Liver (tissue), 9 donors: ENCODE results near the gene RPS6KA3. TPM values are rescaled to one million over a fixed set of nuclear protein-coding genes. Genes with fewer than 3 reads are reported as not detected.

Experiments
- DNase-seq: peaks from one replicate; pipeline ENCODE4 v3.0.0-alpha.2; 2017; ENCODE audit warnings: low spot score
- H3K27ac ChIP-seq, 2 donors: one replicate each; pipeline ENCODE4 v1.7.0; 2013; ENCODE audit warnings: inconsistent platforms in 2 of 2, low read length in 2 of 2, control low read depth in 1 of 2, low read depth in 1 of 2, mild to moderate bottlenecking in 1 of 2
- H3K27me3 ChIP-seq, 4 donors: one replicate each; pipeline versions ENCODE4 v1.6.1 to v1.7.0; 2013; ENCODE audit warnings: low read length in 3 of 4, inconsistent platforms in 1 of 4, mild to moderate bottlenecking in 1 of 4, moderate library complexity in 1 of 4; ENCODE audit not compliant: control insufficient read depth in 4 of 4, insufficient read depth in 4 of 4
- H3K36me3 ChIP-seq, 4 donors: one replicate each; pipeline versions ENCODE4 v1.6.1 to v1.7.0; 2013; ENCODE audit warnings: low read length in 3 of 4, mild to moderate bottlenecking in 3 of 4, low read depth in 1 of 4, moderate library complexity in 1 of 4; ENCODE audit not compliant: control insufficient read depth in 4 of 4, insufficient read depth in 3 of 4
- H3K4me1 ChIP-seq, 4 donors: one replicate each; pipeline versions ENCODE4 v1.6.1 to v1.7.0; 2013; ENCODE audit warnings: low read length in 3 of 4, mild to moderate bottlenecking in 3 of 4, moderate library complexity in 1 of 4; ENCODE audit not compliant: control insufficient read depth in 4 of 4, insufficient read depth in 4 of 4
- H3K4me3 ChIP-seq, 3 donors: one replicate each; pipeline versions ENCODE4 v1.6.1 to v1.7.0; 2013; ENCODE audit warnings: low read length in 3 of 3, control low read depth in 1 of 3, low read depth in 1 of 3, mild to moderate bottlenecking in 1 of 3
- H3K9ac ChIP-seq, 2 donors: one replicate each; pipeline ENCODE4 v1.7.0; 2013; ENCODE audit warnings: low read length in 2 of 2, mild to moderate bottlenecking in 2 of 2, moderate library complexity in 2 of 2, control low read depth in 1 of 2, low read depth in 1 of 2
- H3K9me3 ChIP-seq, 4 donors: one replicate each; pipeline versions ENCODE4 v1.6.1 to v1.7.0; 2013; ENCODE audit warnings: low read length in 3 of 4; ENCODE audit not compliant: control insufficient read depth in 4 of 4
- EGR1 ChIP-seq, 2 donors: IDR thresholded peaks; 2 replicates each; pipeline ENCODE4 v1.6.1; 2016 to 2018; ENCODE audit warnings: antibody characterized with exemption in 2 of 2, low read depth in 2 of 2
- FOXA1 ChIP-seq: IDR thresholded peaks from 2 replicates; pipeline ENCODE4 v1.6.1; 2016; ENCODE audit warnings: antibody characterized with exemption
- FOXA2 ChIP-seq: IDR thresholded peaks from 2 replicates; pipeline ENCODE4 v1.6.1; 2016; ENCODE audit warnings: antibody characterized with exemption
- GABPA ChIP-seq, 2 donors: IDR thresholded peaks in 1 of 2; conservative IDR thresholded peaks in 1 of 2; 2 replicates each; pipeline ENCODE4 v1.6.1; 2016; ENCODE audit warnings: antibody characterized with exemption in 2 of 2, mild to moderate bottlenecking in 1 of 2, moderate library complexity in 1 of 2
- HNF4A ChIP-seq, 2 donors: conservative IDR thresholded peaks; 2 replicates each; pipeline ENCODE4 v1.6.1; 2016; ENCODE audit warnings: antibody characterized with exemption in 2 of 2, mild to moderate bottlenecking in 2 of 2
- HNF4G ChIP-seq: IDR thresholded peaks from 2 replicates; pipeline ENCODE4 v1.6.1; 2016; ENCODE audit warnings: antibody characterized with exemption
- JUND ChIP-seq, 2 donors: IDR thresholded peaks; 2 replicates each; pipeline ENCODE4 v1.6.1; 2016; ENCODE audit warnings: antibody characterized with exemption in 2 of 2
- NR2F2 ChIP-seq: IDR thresholded peaks from 2 replicates; pipeline ENCODE4 v1.6.1; 2016; ENCODE audit warnings: antibody characterized with exemption
- RAD21 ChIP-seq, 2 donors: IDR thresholded peaks; 2 replicates each; pipeline ENCODE4 v1.6.1; 2016; ENCODE audit warnings: antibody characterized with exemption in 2 of 2, mild to moderate bottlenecking in 2 of 2
- RXRA ChIP-seq, 2 donors: IDR thresholded peaks; 2 replicates each; pipeline ENCODE4 v1.6.1; 2017 to 2018; ENCODE audit warnings: antibody characterized with exemption in 2 of 2, mild to moderate bottlenecking in 1 of 2
- SP1 ChIP-seq: IDR thresholded peaks from 2 replicates; pipeline ENCODE4 v1.6.1; 2018; ENCODE audit warnings: antibody characterized with exemption, mild to moderate bottlenecking
- TAF1 ChIP-seq: conservative IDR thresholded peaks from 2 replicates; pipeline ENCODE4 v1.6.1; 2016; ENCODE audit warnings: antibody characterized with exemption, mild to moderate bottlenecking
- YY1 ChIP-seq: IDR thresholded peaks from 2 replicates; pipeline ENCODE4 v1.6.1; 2016; ENCODE audit warnings: antibody characterized with exemption, mild to moderate bottlenecking
- WGBS: extraction: QIAGEN DNeasy Blood & Tissue Kit; methylation state at CpG from one replicate; pipeline ENCODE4 v1.1.7; 2013; 5-methylcytosine and 5-hydroxymethylcytosine counted together
- polyA plus RNA-seq, 2 donors: library from polyadenylated mRNA; stranded (reverse) in 1 of 2; unstranded in 1 of 2; fragments of 200-250 nt in 1 of 2; fragments of >200 nt in 1 of 2; fragmentation: Nextera tagmentation in 1 of 2; extraction: Ambion mirVana in 1 of 2; gene quantifications; one replicate each; pipeline versions ENCODE4 v1.2.1 to v1.2.3, GENCODE V29; 2013 to 2015
- total RNA-seq, 2 donors: library from RNA; depleted of rRNA; stranded (reverse); fragments of >200 nt; gene quantifications; one replicate each; pipeline ENCODE4 v1.2.3, GENCODE V29; 2014
- TF ChIP-seq, protein P1 (sequence below): IDR thresholded peaks from 2 replicates; pipeline ENCODE4 v1.6.1; 2016; ENCODE audit warnings: antibody characterized with exemption, mild to moderate bottlenecking
- TF ChIP-seq, protein P2 (sequence below): fragments of 150-350 bp; IDR thresholded peaks from 2 replicates; pipeline ENCODE4 v1.5.1; 2017; ENCODE audit warnings: improper control_type of control experiment, low read depth, low read length; ENCODE audit not compliant: missing input control
- TF ChIP-seq, protein P3 (sequence below): IDR thresholded peaks from 2 replicates; pipeline ENCODE4 v1.6.1; 2016; ENCODE audit warnings: antibody characterized with exemption
- TF ChIP-seq, protein P4 (sequence below): IDR thresholded peaks from 2 replicates; pipeline ENCODE4 v1.6.1; 2016; ENCODE audit warnings: antibody characterized with exemption
- TF ChIP-seq, protein P5 (sequence below): IDR thresholded peaks from 2 replicates; pipeline ENCODE4 v1.6.1; 2016; ENCODE audit warnings: antibody characterized with exemption
- donor health status: healthy.
- donor health status: healthy.
- donor health status: healthy.
- donor health status: healthy.
- donor health status: healthy.

RPS6KA3 gene
- total and polyA plus RNA-seq, 4 donors = 11.1 to 69.7 (median 38.8) TPM

DNA sequence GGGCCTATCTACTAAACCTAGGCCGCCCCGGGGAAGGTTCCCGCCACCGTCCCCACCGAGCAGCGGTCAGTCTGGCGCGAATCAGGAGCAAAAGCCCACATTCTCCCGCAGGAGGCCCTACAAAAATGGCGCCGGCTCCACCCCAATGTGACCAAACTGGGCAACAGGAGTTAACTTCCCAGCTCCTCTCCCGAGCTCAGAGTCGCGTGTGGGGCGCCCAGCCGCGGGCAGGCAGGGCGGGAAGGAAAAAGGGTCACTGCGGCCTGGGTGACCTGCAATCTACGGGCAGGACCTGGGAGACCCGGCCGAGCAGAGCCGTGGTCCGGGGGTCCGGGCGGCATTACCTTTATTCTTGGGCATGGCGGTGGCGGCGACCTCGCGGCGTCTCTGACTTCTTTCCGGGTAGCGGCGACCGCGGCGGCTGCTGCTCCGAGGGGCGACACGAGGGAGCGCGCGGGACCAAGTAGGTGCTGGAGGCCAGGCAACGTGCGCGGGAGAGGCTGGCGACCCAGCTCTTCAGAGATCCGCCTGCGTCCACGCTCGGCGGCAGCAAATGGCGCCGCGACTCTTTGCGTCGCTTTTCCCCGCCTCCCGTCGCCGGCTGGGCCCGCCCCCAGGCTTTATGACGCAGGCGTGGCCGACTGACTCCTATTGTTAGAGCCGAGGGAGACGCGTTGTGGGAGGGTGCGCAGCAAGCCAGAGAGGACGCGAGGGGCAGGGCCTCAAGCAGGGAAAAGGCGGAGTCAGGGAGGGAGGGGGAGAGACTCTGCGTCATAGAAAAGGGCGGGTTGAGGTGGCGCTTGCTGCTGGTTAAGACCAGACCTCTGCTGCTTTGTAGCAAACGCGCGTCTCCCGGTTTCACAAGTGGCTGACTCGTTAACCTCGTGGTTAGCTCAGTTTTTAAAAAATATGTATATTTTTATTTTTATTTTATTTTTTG is 125.2 kb downstream of the RPS6KA3 start, which contains the start of gene EIF1AX (continued):
- TF ChIP-seq, protein P1, sequence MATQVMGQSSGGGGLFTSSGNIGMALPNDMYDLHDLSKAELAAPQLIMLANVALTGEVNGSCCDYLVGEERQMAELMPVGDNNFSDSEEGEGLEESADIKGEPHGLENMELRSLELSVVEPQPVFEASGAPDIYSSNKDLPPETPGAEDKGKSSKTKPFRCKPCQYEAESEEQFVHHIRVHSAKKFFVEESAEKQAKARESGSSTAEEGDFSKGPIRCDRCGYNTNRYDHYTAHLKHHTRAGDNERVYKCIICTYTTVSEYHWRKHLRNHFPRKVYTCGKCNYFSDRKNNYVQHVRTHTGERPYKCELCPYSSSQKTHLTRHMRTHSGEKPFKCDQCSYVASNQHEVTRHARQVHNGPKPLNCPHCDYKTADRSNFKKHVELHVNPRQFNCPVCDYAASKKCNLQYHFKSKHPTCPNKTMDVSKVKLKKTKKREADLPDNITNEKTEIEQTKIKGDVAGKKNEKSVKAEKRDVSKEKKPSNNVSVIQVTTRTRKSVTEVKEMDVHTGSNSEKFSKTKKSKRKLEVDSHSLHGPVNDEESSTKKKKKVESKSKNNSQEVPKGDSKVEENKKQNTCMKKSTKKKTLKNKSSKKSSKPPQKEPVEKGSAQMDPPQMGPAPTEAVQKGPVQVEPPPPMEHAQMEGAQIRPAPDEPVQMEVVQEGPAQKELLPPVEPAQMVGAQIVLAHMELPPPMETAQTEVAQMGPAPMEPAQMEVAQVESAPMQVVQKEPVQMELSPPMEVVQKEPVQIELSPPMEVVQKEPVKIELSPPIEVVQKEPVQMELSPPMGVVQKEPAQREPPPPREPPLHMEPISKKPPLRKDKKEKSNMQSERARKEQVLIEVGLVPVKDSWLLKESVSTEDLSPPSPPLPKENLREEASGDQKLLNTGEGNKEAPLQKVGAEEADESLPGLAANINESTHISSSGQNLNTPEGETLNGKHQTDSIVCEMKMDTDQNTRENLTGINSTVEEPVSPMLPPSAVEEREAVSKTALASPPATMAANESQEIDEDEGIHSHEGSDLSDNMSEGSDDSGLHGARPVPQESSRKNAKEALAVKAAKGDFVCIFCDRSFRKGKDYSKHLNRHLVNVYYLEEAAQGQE = peak; percentile 88
- TF ChIP-seq SP1 (peak; percentile 86), JUND (IDR thresholded peaks at IDR 0.05) (peak; percentile 50 to 59), RAD21 (IDR thresholded peaks at IDR 0.05) (no peak), HNF4A (conservative IDR thresholded peaks at IDR 0.05) (peak in 1 of 2 donors; percentile 25), FOXA1 (no peak), GABPA (IDR thresholded peaks at IDR 0.05 in 1 of 2, conservative IDR thresholded peaks at IDR 0.05 in 1 of 2) (no peak)

DNA sequence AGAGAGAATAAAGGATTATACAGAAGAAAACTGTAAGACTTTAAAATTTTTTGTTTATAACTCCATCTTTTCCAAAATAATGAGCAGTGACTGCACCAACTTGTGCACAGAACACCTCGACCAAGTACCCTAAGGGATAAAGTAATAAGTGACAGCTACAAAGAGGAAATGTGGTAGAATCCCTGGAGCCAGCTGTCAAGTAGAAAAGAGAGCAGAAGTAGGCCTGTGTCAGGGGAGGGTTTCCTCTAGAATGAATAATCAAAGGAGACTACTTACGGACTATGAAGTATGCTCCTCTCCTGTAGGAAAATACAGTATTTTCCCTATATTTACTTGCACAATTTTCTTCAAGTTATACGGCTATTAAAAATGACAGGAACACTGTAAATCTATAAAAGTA is 126.3 kb downstream of the RPS6KA3 start:
- DNase-seq = no peak
- TF ChIP-seq RXRA (IDR thresholded peaks at IDR 0.05) = no peak
- TF ChIP-seq, protein P1 = no peak
- TF ChIP-seq, protein P2, sequence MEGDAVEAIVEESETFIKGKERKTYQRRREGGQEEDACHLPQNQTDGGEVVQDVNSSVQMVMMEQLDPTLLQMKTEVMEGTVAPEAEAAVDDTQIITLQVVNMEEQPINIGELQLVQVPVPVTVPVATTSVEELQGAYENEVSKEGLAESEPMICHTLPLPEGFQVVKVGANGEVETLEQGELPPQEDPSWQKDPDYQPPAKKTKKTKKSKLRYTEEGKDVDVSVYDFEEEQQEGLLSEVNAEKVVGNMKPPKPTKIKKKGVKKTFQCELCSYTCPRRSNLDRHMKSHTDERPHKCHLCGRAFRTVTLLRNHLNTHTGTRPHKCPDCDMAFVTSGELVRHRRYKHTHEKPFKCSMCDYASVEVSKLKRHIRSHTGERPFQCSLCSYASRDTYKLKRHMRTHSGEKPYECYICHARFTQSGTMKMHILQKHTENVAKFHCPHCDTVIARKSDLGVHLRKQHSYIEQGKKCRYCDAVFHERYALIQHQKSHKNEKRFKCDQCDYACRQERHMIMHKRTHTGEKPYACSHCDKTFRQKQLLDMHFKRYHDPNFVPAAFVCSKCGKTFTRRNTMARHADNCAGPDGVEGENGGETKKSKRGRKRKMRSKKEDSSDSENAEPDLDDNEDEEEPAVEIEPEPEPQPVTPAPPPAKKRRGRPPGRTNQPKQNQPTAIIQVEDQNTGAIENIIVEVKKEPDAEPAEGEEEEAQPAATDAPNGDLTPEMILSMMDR = no peak
- TF ChIP-seq, protein P3, sequence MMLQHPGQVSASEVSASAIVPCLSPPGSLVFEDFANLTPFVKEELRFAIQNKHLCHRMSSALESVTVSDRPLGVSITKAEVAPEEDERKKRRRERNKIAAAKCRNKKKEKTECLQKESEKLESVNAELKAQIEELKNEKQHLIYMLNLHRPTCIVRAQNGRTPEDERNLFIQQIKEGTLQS = no peak
- no peak for TF ChIP-seq HNF4A (conservative IDR thresholded peaks at IDR 0.05)
- TF ChIP-seq NR2F2 = no peak
- no peak for TF ChIP-seq FOXA2
- no peak for TF ChIP-seq FOXA1
- TF ChIP-seq EGR1 (IDR thresholded peaks at IDR 0.05; ENCODE audit: low read depth in 2 of 2) = no peak
- no peak for TF ChIP-seq HNF4G
- no peak for TF ChIP-seq TAF1
- TF ChIP-seq, protein P4, sequence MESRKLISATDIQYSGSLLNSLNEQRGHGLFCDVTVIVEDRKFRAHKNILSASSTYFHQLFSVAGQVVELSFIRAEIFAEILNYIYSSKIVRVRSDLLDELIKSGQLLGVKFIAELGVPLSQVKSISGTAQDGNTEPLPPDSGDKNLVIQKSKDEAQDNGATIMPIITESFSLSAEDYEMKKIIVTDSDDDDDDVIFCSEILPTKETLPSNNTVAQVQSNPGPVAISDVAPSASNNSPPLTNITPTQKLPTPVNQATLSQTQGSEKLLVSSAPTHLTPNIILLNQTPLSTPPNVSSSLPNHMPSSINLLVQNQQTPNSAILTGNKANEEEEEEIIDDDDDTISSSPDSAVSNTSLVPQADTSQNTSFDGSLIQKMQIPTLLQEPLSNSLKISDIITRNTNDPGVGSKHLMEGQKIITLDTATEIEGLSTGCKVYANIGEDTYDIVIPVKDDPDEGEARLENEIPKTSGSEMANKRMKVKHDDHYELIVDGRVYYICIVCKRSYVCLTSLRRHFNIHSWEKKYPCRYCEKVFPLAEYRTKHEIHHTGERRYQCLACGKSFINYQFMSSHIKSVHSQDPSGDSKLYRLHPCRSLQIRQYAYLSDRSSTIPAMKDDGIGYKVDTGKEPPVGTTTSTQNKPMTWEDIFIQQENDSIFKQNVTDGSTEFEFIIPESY = no peak
- TF ChIP-seq RAD21 (IDR thresholded peaks at IDR 0.05) = no peak
- no peak for TF ChIP-seq GABPA (IDR thresholded peaks at IDR 0.05 in 1 of 2, conservative IDR thresholded peaks at IDR 0.05 in 1 of 2)
- TF ChIP-seq, protein P5, sequence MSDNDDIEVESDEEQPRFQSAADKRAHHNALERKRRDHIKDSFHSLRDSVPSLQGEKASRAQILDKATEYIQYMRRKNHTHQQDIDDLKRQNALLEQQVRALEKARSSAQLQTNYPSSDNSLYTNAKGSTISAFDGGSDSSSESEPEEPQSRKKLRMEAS = no peak
- TF ChIP-seq SP1 = no peak
- no peak for TF ChIP-seq YY1
- no peak for TF ChIP-seq JUND (IDR thresholded peaks at IDR 0.05)
- Histone ChIP-seq H3K4me3 (peak overlapping the region; percentile 71 to 97 (median 82)), H3K27ac (no peak overlapping the region), H3K27me3 (no peaks in the 10 kb centered on the region), H3K9me3 (no peaks in the 10 kb centered on the region), H3K4me1 (peaks cover 0 to 16% (median 15%) of the 10 kb centered on the region in 4 donors), H3K9ac (peak overlapping the region; percentile 82 to 95), H3K36me3 (peaks cover 0 to 22% (median 7%) of the 10 kb centered on the region in 4 donors)
- 6% methylated on average over 3 of the region's 3 CpGs for WGBS
